Gastrocnemius medialis (tissue), 4 donors: ENCODE measurements around the gene FIG4. TPM values are rescaled to one million over a fixed set of nuclear protein-coding genes. Genes with fewer than 3 reads are reported as not detected.
"Not testable (repeated sequence)": the region's sequence is repeated elsewhere in the genome, so short reads cannot be mapped to it uniquely, and the experiment has no call there.

Experiments
- ATAC-seq, 2 donors: fragments of 150-250 bp; one replicate each; pipeline ENCODE4 v1.9.1; 2016
- DNase-seq, 2 donors: peaks; one replicate each; pipeline ENCODE4 v3.0.0-alpha.2; 2019
- H3K27ac ChIP-seq, 4 donors: fragments of 200-600 bp; sonication (generic); 1 replicate in 1 of 4; 2 replicates in 3 of 4; pipeline ENCODE4 v1.5.1; 2016 to 2018; ENCODE audit warnings: mild to moderate bottlenecking in 2 of 4, moderate library complexity in 1 of 4
- H3K27me3 ChIP-seq, 3 donors: fragments of 200-600 bp; sonication (generic) in 2 of 3; 1 replicate in 1 of 3; 2 replicates in 2 of 3; pipeline versions ENCODE4 v1.5.1 to v1.6.0; 2016 to 2019; ENCODE audit warnings: mild to moderate bottlenecking in 1 of 3, moderate library complexity in 1 of 3
- H3K36me3 ChIP-seq, 2 donors: fragments of 200-600 bp; sonication (generic) in 1 of 2; one replicate each; pipeline ENCODE4 v1.5.1; 2017 to 2018
- H3K4me1 ChIP-seq, 2 donors: fragments of 200-600 bp; sonication (generic) in 1 of 2; one replicate each; pipeline ENCODE4 v1.5.1; 2016 to 2017; ENCODE audit warnings: mild to moderate bottlenecking in 2 of 2
- H3K4me3 ChIP-seq, 4 donors: fragments of 200-600 bp; sonication (generic) in 3 of 4; 1 replicate in 1 of 4; 2 replicates in 3 of 4; pipeline ENCODE4 v1.5.1; 2016 to 2019; ENCODE audit warnings: mild to moderate bottlenecking in 2 of 4
- H3K9me3 ChIP-seq, 3 donors: fragments of 200-600 bp; sonication (generic) in 2 of 3; 1 replicate in 1 of 3; 2 replicates in 2 of 3; pipeline ENCODE4 v1.5.1; 2016 to 2019
- POLR2A ChIP-seq, 2 donors: fragments of 450-650 bp; IDR thresholded peaks; one replicate each; pipeline ENCODE4 v1.6.1; 2017; ENCODE audit warnings: antibody characterized with exemption in 2 of 2, mild to moderate bottlenecking in 2 of 2, moderate library complexity in 2 of 2
- in situ Hi-C, 4 donors: fragments of 200-750 bp; cut with MboI; loops; one replicate each; pipeline versions ENCODE4 v1.15.0 to v1.8.0; 2017; ENCODE audit warnings: low sequenced_read_pairs in 4 of 4
- intact Hi-C: fragments of 100-400 bp; cut with DNase I; formaldehyde crosslinking; loops from one replicate; pipeline ENCODE4 v1.15.1; 2023; ENCODE audit warnings: low total_unique reads
- total RNA-seq, 4 donors: library from RNA; depleted of rRNA; stranded (reverse); fragments of >200 nt; gene quantifications; one replicate each; pipeline versions ENCODE4 v1.1.0 to v1.2.3, GENCODE V29; 2016
- TF ChIP-seq, protein P1 (sequence below), 5 experiments: fragments of 450-650 bp in 3 of 5; fragments of 200-600 bp in 2 of 5; sonication (generic) in 2 of 5; IDR thresholded peaks in 4 of 5; conservative IDR thresholded peaks in 1 of 5; 1 replicate in 4 of 5; 2 replicates in 1 of 5; pipeline ENCODE4 v1.5.1; 2016 to 2019; ENCODE audit warnings: antibody characterized with exemption in 5 of 5, mild to moderate bottlenecking in 3 of 5, moderate library complexity in 3 of 5

Gene FIG4
- total RNA-seq, 4 donors from 2014 or later = 5.3 to 11.8 (median 9.1) TPM

- TF ChIP-seq, protein P1, sequence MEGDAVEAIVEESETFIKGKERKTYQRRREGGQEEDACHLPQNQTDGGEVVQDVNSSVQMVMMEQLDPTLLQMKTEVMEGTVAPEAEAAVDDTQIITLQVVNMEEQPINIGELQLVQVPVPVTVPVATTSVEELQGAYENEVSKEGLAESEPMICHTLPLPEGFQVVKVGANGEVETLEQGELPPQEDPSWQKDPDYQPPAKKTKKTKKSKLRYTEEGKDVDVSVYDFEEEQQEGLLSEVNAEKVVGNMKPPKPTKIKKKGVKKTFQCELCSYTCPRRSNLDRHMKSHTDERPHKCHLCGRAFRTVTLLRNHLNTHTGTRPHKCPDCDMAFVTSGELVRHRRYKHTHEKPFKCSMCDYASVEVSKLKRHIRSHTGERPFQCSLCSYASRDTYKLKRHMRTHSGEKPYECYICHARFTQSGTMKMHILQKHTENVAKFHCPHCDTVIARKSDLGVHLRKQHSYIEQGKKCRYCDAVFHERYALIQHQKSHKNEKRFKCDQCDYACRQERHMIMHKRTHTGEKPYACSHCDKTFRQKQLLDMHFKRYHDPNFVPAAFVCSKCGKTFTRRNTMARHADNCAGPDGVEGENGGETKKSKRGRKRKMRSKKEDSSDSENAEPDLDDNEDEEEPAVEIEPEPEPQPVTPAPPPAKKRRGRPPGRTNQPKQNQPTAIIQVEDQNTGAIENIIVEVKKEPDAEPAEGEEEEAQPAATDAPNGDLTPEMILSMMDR (IDR thresholded peaks at IDR 0.05 in 4 of 5, conservative IDR thresholded peaks at IDR 0.05 in 1 of 5) = no peak
- TF ChIP-seq POLR2A (IDR thresholded peaks at IDR 0.05) = no peak
- in situ Hi-C loops (no loop called here), intact Hi-C loops (no loop called here)
- ATAC-seq (no peak), DNase-seq (no peak)
- Histone ChIP-seq H3K4me1 (no peaks in the 10 kb centered on the region), H3K4me3 (no peak overlapping the region), H3K27ac (no peak overlapping the region), H3K9me3 (no peaks in the 10 kb centered on the region), H3K27me3 (no peaks in the 10 kb centered on the region), H3K36me3 (peaks cover 0 to 6% of the 10 kb centered on the region in 2 donors)
Observed at GRCh38 chr6:109672175-109672574, 18.9 kb upstream of the FIG4 start.

DNA sequence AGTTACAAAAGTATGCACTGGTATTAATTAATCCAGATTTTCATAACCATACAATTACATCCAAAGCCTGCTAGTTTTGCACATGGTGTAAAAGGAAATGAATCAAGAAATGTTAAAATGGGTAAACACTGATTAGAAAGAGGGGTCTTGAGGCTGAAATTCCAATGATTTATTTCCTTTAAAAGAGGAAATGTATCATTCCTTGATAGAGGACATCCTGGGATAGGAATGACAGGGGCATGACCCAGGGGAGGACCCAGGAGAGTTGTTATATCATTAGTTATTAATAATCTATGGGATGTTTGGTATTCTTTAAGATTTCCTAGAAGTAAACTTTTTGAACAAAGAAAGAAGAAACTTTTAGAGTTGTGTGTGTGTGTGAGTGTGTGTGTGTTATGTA is 18.3 kb upstream of the FIG4 start:
- in situ Hi-C loops = no loop called here
- intact Hi-C loops = no loop called here
- Histone ChIP-seq H3K9me3 (no peaks in the 10 kb centered on the region), H3K4me3 (no peak overlapping the region), H3K27me3 (no peaks in the 10 kb centered on the region), H3K27ac (no peak overlapping the region), H3K36me3 (peaks cover 0 to 6% of the 10 kb centered on the region in 2 donors), H3K4me1 (no peaks in the 10 kb centered on the region)
- DNase-seq (no peak), ATAC-seq (no peak)
- TF ChIP-seq, protein P1 (IDR thresholded peaks at IDR 0.05 in 4 of 5, conservative IDR thresholded peaks at IDR 0.05 in 1 of 5) = no peak
- no peak for TF ChIP-seq POLR2A (IDR thresholded peaks at IDR 0.05)

- no peak for DNase-seq
- Histone ChIP-seq H3K9me3 (no peaks in the 10 kb centered on the region), H3K27ac (no peak overlapping the region), H3K36me3 (no peaks in the 10 kb centered on the region), H3K27me3 (no peaks in the 10 kb centered on the region), H3K4me3 (no peak overlapping the region), H3K4me1 (no peaks in the 10 kb centered on the region)
- ATAC-seq = no peak
- TF ChIP-seq POLR2A (IDR thresholded peaks at IDR 0.05) = no peak
- TF ChIP-seq, protein P1 (IDR thresholded peaks at IDR 0.05 in 4 of 5, conservative IDR thresholded peaks at IDR 0.05 in 1 of 5) = no peak
- intact Hi-C loops (no loop called here), in situ Hi-C loops (loop anchor here in 3 of 4 donors (25.0 kb wide), 3 partner anchors 511 to 1286 kb away; partner anchors contain the start of genes CDC40 (in 3 of the 3), WASF1 (in 3 of the 3) and GTF3C6 (in 1 of the 3))
Observed at GRCh38 chr6:109676724-109677123, 14.4 kb upstream of the FIG4 start.

DNA sequence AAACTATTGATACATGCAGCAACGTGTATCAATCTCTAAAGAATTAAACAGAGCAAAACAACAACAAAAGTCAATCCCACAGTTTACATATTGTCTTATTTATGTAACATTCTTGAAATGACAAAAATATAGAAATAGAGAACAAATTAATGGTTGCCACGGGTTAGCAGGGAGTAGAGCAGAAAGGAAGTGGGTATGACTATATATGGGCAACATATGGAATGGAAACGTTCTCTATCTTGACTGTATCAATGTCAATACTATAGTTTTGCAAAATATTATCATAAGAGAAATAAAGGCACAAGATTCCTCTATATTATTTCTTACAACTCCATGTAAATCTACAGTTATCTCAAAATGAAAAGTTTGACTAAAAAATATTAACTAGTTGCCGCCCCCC is 12.9 kb upstream of the FIG4 start:
- H3K9me3 ChIP-seq = no peaks in the 10 kb centered on the region
- intact Hi-C loops = no loop called here
- H3K27me3 ChIP-seq = no peaks in the 10 kb centered on the region
- TF ChIP-seq POLR2A (IDR thresholded peaks at IDR 0.05) = no peak
- TF ChIP-seq, protein P1 (IDR thresholded peaks at IDR 0.05 in 4 of 5, conservative IDR thresholded peaks at IDR 0.05 in 1 of 5) = no peak
- no peaks in the 10 kb centered on the region for H3K36me3 ChIP-seq
- no peak overlapping the region for H3K4me3 ChIP-seq
- no peak for ATAC-seq
- in situ Hi-C loops = loop anchor here in 3 of 4 donors (25.0 kb wide), 3 partner anchors 509 to 1284 kb away; partner anchors contain the start of genes CDC40 (in 3 of the 3), WASF1 (in 3 of the 3) and GTF3C6 (in 1 of the 3)
- H3K4me1 ChIP-seq = no peaks in the 10 kb centered on the region
- H3K27ac ChIP-seq = no peak overlapping the region
- no peak for DNase-seq

DNA sequence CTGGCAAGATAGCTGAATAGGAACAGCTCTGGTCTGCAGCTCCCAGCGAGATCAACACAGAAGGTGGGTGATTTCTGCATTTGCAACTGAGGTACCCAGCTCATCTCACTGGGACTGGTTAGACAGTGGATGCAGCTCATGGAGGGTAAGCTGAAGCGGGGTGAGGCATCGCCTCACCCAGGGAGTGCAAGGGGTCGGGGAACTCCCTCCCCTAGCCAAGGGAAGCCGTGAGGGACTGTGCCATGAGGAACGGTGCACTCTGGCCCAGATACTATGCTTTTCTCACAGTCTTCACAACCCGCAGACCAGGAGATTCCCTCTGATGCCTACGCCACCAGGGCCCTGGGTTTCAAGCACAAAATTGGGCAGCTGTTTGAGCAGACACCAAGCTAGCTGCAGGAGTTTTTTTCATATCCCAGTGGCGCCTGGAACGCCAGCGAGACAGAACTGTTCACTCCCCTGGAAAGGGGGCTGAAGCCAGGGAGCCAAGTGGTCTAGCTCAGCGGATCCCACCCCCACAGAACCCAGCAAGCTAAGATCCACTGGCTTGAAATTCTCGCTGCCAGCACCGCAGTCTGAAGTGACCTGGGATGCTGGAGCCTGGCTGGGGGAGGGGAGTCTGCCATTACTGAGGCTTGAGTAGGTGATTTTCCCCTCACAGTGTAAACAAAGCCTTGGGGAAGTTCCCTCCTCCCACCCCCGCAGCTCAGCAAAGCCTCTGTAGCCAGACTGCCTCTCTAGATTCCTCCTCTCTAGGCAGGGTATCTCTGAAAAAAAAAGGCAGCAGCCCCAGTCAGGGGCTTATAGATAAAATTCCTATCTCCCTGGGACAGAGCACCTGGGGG is 12.2 kb upstream of the FIG4 start:
- H3K9me3 ChIP-seq, H3K36me3 ChIP-seq, H3K4me3 ChIP-seq, ATAC-seq, H3K27me3 ChIP-seq, intact Hi-C loops, H3K27ac ChIP-seq, H3K4me1 ChIP-seq, DNase-seq: not testable (repeated sequence)
- in situ Hi-C loops = loop anchor here in 3 of 4 donors (25.0 kb wide), 3 partner anchors 508 to 1283 kb away; partner anchors contain the start of genes CDC40 (in 3 of the 3), WASF1 (in 3 of the 3) and GTF3C6 (in 1 of the 3)
